ENCODE measurements around the gene PIAS4.

GRCh38 chr19:4059453-4059871, 51.9 kb downstream of the PIAS4 start:
- TF ChIP-seq, protein P1, sequence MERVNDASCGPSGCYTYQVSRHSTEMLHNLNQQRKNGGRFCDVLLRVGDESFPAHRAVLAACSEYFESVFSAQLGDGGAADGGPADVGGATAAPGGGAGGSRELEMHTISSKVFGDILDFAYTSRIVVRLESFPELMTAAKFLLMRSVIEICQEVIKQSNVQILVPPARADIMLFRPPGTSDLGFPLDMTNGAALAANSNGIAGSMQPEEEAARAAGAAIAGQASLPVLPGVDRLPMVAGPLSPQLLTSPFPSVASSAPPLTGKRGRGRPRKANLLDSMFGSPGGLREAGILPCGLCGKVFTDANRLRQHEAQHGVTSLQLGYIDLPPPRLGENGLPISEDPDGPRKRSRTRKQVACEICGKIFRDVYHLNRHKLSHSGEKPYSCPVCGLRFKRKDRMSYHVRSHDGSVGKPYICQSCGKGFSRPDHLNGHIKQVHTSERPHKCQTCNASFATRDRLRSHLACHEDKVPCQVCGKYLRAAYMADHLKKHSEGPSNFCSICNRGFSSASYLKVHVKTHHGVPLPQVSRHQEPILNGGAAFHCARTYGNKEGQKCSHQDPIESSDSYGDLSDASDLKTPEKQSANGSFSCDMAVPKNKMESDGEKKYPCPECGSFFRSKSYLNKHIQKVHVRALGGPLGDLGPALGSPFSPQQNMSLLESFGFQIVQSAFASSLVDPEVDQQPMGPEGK (CRISPR knock-in tag; IDR thresholded peaks at IDR 0.05; ENCODE audit: borderline replicate concordance) = no peak
- TF ChIP-seq PPARA (CRISPR knock-in tag; IDR thresholded peaks at IDR 0.05; ENCODE audit: borderline replicate concordance) (no peak), ZNF8 (CRISPR knock-in tag; IDR thresholded peaks at IDR 0.05) (no peak), ZC3H10 (CRISPR knock-in tag; IDR thresholded peaks at IDR 0.05) (no peak), ZFP3 (CRISPR knock-in tag; IDR thresholded peaks at IDR 0.05) (no peak), RARB (CRISPR knock-in tag; IDR thresholded peaks at IDR 0.05) (no peak), OSR1 (CRISPR knock-in tag; IDR thresholded peaks at IDR 0.05) (no peak), ARNTL (CRISPR knock-in tag; IDR thresholded peaks at IDR 0.05; ENCODE audit: borderline replicate concordance, low read depth) (no peak), SNAI2 (CRISPR knock-in tag; IDR thresholded peaks at IDR 0.05) (no peak), ZNF565 (CRISPR knock-in tag; conservative IDR thresholded peaks at IDR 0.05; ENCODE audit: low read depth) (no peak), GLIS3 (CRISPR knock-in tag; IDR thresholded peaks at IDR 0.05) (no peak)
- TF ChIP-seq, protein P2, sequence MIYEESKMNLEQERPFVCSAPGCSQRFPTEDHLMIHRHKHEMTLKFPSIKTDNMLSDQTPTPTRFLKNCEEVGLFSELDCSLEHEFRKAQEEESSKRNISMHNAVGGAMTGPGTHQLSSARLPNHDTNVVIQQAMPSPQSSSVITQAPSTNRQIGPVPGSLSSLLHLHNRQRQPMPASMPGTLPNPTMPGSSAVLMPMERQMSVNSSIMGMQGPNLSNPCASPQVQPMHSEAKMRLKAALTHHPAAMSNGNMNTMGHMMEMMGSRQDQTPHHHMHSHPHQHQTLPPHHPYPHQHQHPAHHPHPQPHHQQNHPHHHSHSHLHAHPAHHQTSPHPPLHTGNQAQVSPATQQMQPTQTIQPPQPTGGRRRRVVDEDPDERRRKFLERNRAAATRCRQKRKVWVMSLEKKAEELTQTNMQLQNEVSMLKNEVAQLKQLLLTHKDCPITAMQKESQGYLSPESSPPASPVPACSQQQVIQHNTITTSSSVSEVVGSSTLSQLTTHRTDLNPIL (CRISPR knock-in tag; IDR thresholded peaks at IDR 0.05; ENCODE audit: low read depth) = no peak
